Medulla oblongata (tissue), 1 donor: Measurements from ENCODE around the gene PDCD7.
"Not testable (repeated sequence)": the region's sequence is repeated elsewhere in the genome, so short reads cannot be mapped to it uniquely, and the experiment has no call there.

Source experiments
- DNase-seq: peaks from one replicate; pipeline ENCODE4 v3.0.0-alpha.2; 2015; ENCODE audit errors: extremely low spot score

PDCD7 gene, protein sequence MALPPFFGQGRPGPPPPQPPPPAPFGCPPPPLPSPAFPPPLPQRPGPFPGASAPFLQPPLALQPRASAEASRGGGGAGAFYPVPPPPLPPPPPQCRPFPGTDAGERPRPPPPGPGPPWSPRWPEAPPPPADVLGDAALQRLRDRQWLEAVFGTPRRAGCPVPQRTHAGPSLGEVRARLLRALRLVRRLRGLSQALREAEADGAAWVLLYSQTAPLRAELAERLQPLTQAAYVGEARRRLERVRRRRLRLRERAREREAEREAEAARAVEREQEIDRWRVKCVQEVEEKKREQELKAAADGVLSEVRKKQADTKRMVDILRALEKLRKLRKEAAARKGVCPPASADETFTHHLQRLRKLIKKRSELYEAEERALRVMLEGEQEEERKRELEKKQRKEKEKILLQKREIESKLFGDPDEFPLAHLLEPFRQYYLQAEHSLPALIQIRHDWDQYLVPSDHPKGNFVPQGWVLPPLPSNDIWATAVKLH

DNA sequence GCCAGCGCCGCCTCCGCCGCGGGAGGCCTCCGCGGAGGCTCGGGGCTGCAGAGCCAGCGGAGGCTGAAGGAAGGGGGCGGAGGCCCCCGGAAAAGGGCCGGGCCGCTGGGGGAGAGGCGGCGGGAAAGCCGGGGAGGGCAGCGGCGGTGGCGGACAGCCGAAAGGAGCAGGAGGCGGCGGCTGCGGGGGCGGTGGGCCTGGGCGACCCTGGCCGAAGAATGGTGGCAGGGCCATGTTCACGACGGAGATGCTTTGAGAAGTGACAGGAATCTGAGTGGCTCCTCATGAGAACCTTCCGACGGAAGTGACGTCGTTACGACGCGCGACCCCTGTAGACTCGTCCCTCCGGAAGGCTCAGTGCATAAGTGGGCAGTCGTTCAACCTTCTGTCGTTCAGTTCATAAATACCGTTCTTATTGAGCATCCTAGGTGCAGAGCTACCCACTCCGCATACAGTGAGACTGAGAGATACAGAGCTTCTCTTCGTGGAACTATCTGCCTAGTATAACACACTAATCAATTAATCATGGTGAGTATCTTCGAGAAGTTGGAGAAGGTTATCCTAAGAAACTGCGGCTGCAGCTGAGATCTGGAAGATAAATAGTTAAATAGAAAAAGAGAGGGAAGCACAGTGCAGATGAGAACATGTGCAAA is at the start of gene PDCD7:
TSS of gene PDCD7 (minus strand) at position 261 of the 653 bp plus-strand sequence. CDS start at position 234, 27 bp downstream.
- peak; percentile 97 for DNase-seq

GRCh38 chr15:65182538-65182937 is 48.9 kb upstream of the PDCD7 start:
- no peak for DNase-seq

- not testable (repeated sequence) for DNase-seq
These were observed 48.2 kb upstream of the PDCD7 start for GRCh38 chr15:65181582-65182353.

- DNase-seq = no peak
These were observed 46.6 kb upstream of the PDCD7 start for GRCh38 chr15:65180167-65180566.

DNA sequence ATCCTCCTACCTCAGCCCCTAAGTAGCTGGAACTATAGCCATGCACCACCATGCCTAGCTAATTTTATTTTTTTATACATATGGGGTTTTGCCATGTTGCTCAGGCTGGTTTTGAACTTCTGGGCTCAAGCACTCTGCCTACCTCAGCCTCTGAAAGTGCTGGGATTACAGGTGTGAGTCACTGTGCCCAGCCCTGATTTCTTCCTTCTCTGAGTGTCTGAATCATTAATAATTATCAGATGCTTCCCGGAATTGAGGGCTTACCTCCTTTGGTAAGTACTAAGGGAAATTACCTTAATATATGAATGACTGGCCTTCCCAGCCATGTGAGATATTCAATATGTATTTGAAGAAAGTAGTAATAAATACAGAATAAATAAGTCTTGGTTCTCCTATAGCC is 44.3 kb upstream of the PDCD7 start:
- no peak for DNase-seq

DNA sequence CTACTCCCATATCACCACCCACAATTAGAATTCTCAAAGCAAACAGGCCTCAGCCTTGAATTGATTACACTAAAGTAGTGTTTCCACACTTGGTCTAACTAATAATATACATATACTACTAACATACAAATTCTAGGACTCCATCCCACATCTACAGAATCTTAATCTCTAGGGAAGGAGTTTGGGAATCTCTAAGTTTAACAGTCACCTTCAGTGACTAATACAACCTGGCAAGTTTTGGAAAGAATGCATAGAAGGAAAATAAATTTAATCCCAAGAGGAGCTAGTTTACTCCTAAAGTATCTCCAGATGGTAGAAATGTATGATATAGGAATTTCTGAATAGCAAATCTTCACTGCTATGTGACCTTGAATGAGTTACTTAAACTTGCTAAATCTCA is 42.4 kb upstream of the PDCD7 start:
- DNase-seq = no peak

DNA sequence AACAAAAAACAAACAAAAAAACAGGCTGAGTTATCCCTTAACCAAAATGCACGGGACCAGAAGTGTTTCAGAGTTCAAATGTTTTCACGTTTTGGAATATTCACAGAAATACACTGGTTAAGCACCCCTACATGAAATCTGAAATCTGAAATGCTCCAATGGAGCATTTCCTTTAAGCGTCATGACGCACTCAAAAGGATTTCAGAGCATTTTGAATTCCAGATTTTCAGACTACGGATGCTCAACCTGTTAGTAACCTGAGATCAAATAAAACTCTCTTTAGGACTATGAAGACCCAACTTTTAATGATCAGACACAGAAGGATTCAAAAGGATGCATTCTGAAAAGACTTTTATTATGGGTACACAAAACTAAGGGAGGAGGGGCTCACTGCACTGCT is 41.9 kb upstream of the PDCD7 start:
- no peak for DNase-seq

GRCh38 chr15:65174509-65174908 is 40.9 kb upstream of the PDCD7 start:
- no peak for DNase-seq

- DNase-seq = no peak
These were observed 38.9 kb upstream of the PDCD7 start for GRCh38 chr15:65172531-65172930.

DNA sequence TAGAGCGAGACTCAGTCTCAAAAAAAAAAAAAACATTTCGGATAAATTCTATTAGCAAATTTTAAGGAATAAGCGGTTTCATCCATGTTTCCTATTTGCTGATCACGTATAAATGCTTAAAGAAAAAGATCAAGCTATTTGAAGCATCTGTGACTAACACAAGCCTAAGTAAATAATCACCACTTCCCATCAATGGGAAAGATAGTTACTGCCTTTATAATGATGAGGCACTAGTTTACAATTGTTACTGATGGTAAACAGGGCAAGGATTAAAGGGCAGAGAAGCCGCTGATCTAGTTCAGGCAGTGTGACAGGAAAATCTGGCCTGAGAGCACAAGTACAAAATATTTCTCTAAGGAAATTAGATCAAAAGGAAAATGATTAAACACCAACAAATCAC is 37.8 kb upstream of the PDCD7 start:
- DNase-seq = no peak

DNA sequence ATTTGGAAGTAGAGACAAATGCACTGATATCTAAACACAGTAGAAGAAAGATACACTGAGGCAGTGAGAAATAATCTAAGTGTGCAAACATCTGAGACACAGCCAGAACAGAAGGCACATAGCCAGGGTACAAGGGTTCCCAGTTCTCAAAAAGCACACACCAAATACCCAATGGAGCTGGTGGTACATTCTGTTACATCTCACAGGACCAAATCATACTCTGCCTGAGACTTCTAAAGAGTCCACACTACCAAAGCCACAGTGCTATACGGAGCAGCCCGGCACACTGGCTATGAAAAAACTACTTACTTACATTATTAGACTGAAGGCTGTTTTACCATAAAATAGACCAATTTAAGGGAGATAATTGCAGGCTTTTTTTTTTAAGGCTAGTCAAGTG is 32.3 kb upstream of the PDCD7 start:
- DNase-seq = no peak

- peak; percentile 37 for DNase-seq
These were observed 30.5 kb upstream of the PDCD7 start for GRCh38 chr15:65164139-65164538.

GRCh38 chr15:65163041-65163440 is 29.4 kb upstream of the PDCD7 start:
- no peak for DNase-seq

GRCh38 chr15:65156692-65157091 is 23.1 kb upstream of the PDCD7 start:
- DNase-seq = no peak

- DNase-seq = no peak
These were observed 21.1 kb upstream of the PDCD7 start for GRCh38 chr15:65154720-65155119.

- DNase-seq = no peak
These were observed 14.3 kb upstream of the PDCD7 start for GRCh38 chr15:65147902-65148301.

GRCh38 chr15:65146438-65146837 is 12.8 kb upstream of the PDCD7 start:
- no peak for DNase-seq

GRCh38 chr15:65138631-65139030 is 5.0 kb upstream of the PDCD7 start:
- not testable (repeated sequence) for DNase-seq

GRCh38 chr15:65137893-65138292 is 4.3 kb upstream of the PDCD7 start:
- DNase-seq = not testable (repeated sequence)

DNA sequence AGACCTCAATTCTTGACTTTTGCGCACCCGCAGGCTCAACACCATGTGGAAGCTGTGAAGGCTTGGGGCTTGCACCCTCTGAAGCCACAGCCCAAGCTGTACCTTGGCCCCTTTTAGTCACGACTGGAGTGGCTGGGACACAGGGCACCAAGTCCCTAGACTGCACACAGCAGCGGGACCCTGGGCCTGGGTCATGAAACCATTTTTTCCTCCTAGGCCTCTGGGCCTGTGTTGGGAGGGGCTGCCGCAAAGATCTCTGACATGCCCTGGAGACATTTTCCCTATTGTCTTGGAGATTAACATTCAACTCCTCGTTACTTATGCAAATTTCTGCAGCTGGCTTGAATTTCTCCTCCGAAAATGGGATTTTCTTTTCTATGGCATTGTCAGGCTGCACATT is 3.5 kb upstream of the PDCD7 start:
- not testable (repeated sequence) for DNase-seq

- no peak for DNase-seq
These were observed 930 bp upstream of the PDCD7 start for GRCh38 chr15:65134538-65134937.

DNA sequence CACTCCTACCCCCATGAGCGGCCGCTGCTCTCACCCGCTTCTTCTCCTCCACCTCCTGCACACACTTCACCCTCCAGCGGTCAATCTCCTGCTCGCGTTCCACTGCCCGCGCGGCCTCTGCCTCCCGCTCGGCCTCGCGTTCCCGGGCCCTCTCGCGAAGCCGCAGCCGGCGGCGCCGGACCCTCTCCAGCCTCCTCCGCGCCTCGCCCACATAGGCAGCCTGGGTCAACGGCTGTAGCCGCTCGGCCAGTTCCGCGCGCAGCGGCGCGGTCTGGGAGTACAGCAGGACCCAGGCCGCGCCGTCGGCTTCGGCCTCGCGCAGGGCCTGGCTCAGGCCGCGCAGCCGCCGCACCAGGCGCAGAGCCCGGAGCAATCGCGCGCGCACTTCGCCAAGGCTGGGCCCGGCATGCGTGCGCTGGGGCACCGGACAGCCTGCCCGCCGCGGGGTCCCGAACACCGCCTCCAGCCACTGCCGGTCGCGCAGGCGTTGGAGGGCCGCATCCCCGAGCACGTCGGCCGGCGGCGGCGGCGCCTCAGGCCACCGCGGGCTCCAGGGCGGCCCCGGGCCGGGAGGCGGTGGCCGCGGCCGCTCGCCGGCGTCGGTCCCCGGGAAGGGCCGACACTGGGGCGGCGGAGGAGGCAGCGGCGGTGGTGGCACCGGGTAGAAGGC is 595 bp downstream of the PDCD7 start:
- no peak for DNase-seq
